RWPE2 (cell line): Measurements from ENCODE around the gene PTGDS.

Experiments used
- ATAC-seq: fragments of 200-7000 bp; cut with Tn5 transposase; 3 replicates; pipeline ENCODE4 v1.9.1; 2021; ENCODE audit warnings: low read depth
- DNase-seq: peaks from one replicate; pipeline ENCODE4 v3.0.0-alpha.2; 2020; ENCODE audit warnings: low spot score
- H3K27ac ChIP-seq: fragments of 450-650 bp; 2 replicates; pipeline ENCODE4 v1.5.1; 2017; ENCODE audit warnings: mild to moderate bottlenecking; ENCODE audit not compliant: poor library complexity, severe bottlenecking
- H3K27me3 ChIP-seq: fragments of 250-450 bp; sonication (Bioruptor Pico); 2 replicates; pipeline ENCODE4 v1.5.1; 2021; ENCODE audit warnings: mild to moderate bottlenecking, moderate library complexity; ENCODE audit not compliant: insufficient read depth, poor library complexity, severe bottlenecking
- H3K36me3 ChIP-seq: fragments of 250-450 bp; sonication (Bioruptor Pico); 2 replicates; pipeline ENCODE4 v1.5.1; 2020; ENCODE audit warnings: low read depth, mild to moderate bottlenecking, moderate library complexity
- H3K4me1 ChIP-seq: fragments of 250-450 bp; sonication (Bioruptor Pico); 2 replicates; pipeline ENCODE4 v1.5.1; 2021; ENCODE audit warnings: mild to moderate bottlenecking, moderate library complexity; ENCODE audit not compliant: insufficient read depth, poor library complexity, severe bottlenecking
- H3K4me3 ChIP-seq: fragments of 250-450 bp; sonication (Bioruptor Pico); 2 replicates; pipeline ENCODE4 v1.5.1; 2021; ENCODE audit warnings: mild to moderate bottlenecking, moderate library complexity; ENCODE audit not compliant: severe bottlenecking
- H3K9me3 ChIP-seq: fragments of 250-450 bp; sonication (Bioruptor Pico); 2 replicates; pipeline ENCODE4 v1.5.1; 2021; ENCODE audit warnings: mild to moderate bottlenecking, moderate library complexity; ENCODE audit not compliant: severe bottlenecking
- CTCF ChIP-seq: fragments of 450-650 bp; IDR thresholded peaks from one replicate; pipeline ENCODE4 v1.5.1; 2017; ENCODE audit warnings: mild to moderate bottlenecking, moderate library complexity; ENCODE audit not compliant: poor library complexity, severe bottlenecking

PTGDS gene

GRCh38 chr9:136977223-136977622, at the start of gene PTGDS:
PTGDS (plus strand) TSS chr9:136977504; CDS start chr9:136977579, 75 bp downstream.
- H3K4me3 ChIP-seq, result peak within 1 kb of the TSS; percentile 36
- H3K27me3 ChIP-seq, result no peaks in the 10 kb centered on the region
- peaks cover 7% of the 10 kb centered on the region for H3K4me1 ChIP-seq
- DNase-seq (no peak), ATAC-seq (no peak)
- no peaks in the 10 kb centered on the region for H3K36me3 ChIP-seq
- no peak within 1 kb of the TSS for H3K27ac ChIP-seq
- TF ChIP-seq CTCF, result no peak
- H3K9me3 ChIP-seq, result no peaks in the 10 kb centered on the region

GRCh38 chr9:136928591-136928990, 48.7 kb upstream of the PTGDS start:
- no peaks in the 10 kb centered on the region for H3K9me3 ChIP-seq
- H3K27ac ChIP-seq, result no peak overlapping the region
- ATAC-seq (no peak), DNase-seq (no peak)
- H3K27me3 ChIP-seq, result no peaks in the 10 kb centered on the region
- H3K36me3 ChIP-seq, result peaks cover 25% of the 10 kb centered on the region
- H3K4me3 ChIP-seq, result no peak overlapping the region
- no peak for TF ChIP-seq CTCF
- no peaks in the 10 kb centered on the region for H3K4me1 ChIP-seq

- H3K4me1 ChIP-seq, result no peaks in the 10 kb centered on the region
These were observed 47.3 kb upstream of the PTGDS start for GRCh38 chr9:136930014-136930413.

GRCh38 chr9:136931611-136932130, 45.6 kb upstream of the PTGDS start:
- H3K4me3 ChIP-seq, result no peak overlapping the region
- H3K4me1 ChIP-seq, result no peaks in the 10 kb centered on the region
- no peak for TF ChIP-seq CTCF
- DNase-seq (no peak), ATAC-seq (no peak)
- no peaks in the 10 kb centered on the region for H3K27me3 ChIP-seq
- no peaks in the 10 kb centered on the region for H3K9me3 ChIP-seq
- peaks cover 8% of the 10 kb centered on the region; the same call in 1 of the 2 replicates for H3K36me3 ChIP-seq
- H3K27ac ChIP-seq, result no peak overlapping the region

More at GRCh38 chr9:136930014-136930413, 47.3 kb upstream of the PTGDS start:
- Histone ChIP-seq H3K27me3 (no peaks in the 10 kb centered on the region), H3K27ac (no peak overlapping the region), H3K4me3 (no peak overlapping the region), H3K9me3 (no peaks in the 10 kb centered on the region), H3K36me3 (peaks cover 12% of the 10 kb centered on the region; the same call in 1 of the 2 replicates)
- DNase-seq (no peak), ATAC-seq (no peak)
- no peak for TF ChIP-seq CTCF

- ATAC-seq (no peak), DNase-seq (no peak)
- no peak overlapping the region for H3K27ac ChIP-seq
- TF ChIP-seq CTCF, result no peak
- H3K4me1 ChIP-seq, result no peaks in the 10 kb centered on the region
- no peak overlapping the region for H3K4me3 ChIP-seq
- H3K36me3 ChIP-seq, result peaks cover 8% of the 10 kb centered on the region; the same call in 1 of the 2 replicates
- H3K27me3 ChIP-seq, result no peaks in the 10 kb centered on the region
- no peaks in the 10 kb centered on the region for H3K9me3 ChIP-seq
These were observed 43.0 kb upstream of the PTGDS start for GRCh38 chr9:136934277-136934676.
